Body of pancreas (tissue), 4 donors: ENCODE results near the gene LEFTY1. TPM values are rescaled to one million over a fixed set of nuclear protein-coding genes. Genes with fewer than 3 reads are reported as not detected.

Experiments used
- ATAC-seq: fragments of 150-250 bp; one replicate; pipeline ENCODE4 v1.9.1; 2016
- DNase-seq, 4 donors: peaks; one replicate each; pipeline ENCODE4 v3.0.0-alpha.2; 2019
- H3K27ac ChIP-seq, 4 donors: fragments of 200-600 bp; sonication (generic); 1 replicate in 3 of 4; 2 replicates in 1 of 4; pipeline versions ENCODE4 v1.5.1 to v1.6.1; 2016 to 2019; ENCODE audit warnings: mild to moderate bottlenecking in 1 of 4, mixed read lengths in 1 of 4, moderate library complexity in 1 of 4
- H3K27me3 ChIP-seq, 2 donors: fragments of 200-600 bp; sonication (generic); one replicate each; pipeline ENCODE4 v1.6.0; 2016; ENCODE audit warnings: mild to moderate bottlenecking in 1 of 2
- H3K36me3 ChIP-seq, 2 donors: fragments of 200-600 bp; sonication (generic); replicated peaks in 1 of 2; 2 replicates each; pipeline ENCODE4 v1.5.1; 2016; ENCODE audit warnings: low read depth in 2 of 2; ENCODE audit not compliant: insufficient read depth in 1 of 2
- H3K4me1 ChIP-seq: fragments of 200-600 bp; sonication (generic); one replicate; pipeline ENCODE4 v1.6.0; 2016
- H3K4me3 ChIP-seq, 2 donors: fragments of 200-600 bp; sonication (generic); 1 replicate in 1 of 2; 2 replicates in 1 of 2; pipeline ENCODE4 v1.5.1; 2016 to 2019
- H3K9me3 ChIP-seq, 3 donors: fragments of 200-600 bp; sonication (generic); 1 replicate in 2 of 3; 2 replicates in 1 of 3; pipeline ENCODE4 v1.5.1; 2016
- CTCF ChIP-seq, 7 experiments: fragments of 450-650 bp in 4 of 7; fragments of 200-600 bp in 3 of 7; sonication (generic) in 3 of 7; IDR thresholded peaks; one replicate each; pipeline ENCODE4 v1.5.1; 2016 to 2019; ENCODE audit warnings: antibody characterized with exemption in 7 of 7
- POLR2A ChIP-seq, 3 donors: fragments of 450-650 bp; IDR thresholded peaks; one replicate each; pipeline ENCODE4 v1.6.1; 2016; ENCODE audit warnings: antibody characterized with exemption in 3 of 3, mild to moderate bottlenecking in 2 of 3
- WGBS, 2 donors: methylation state at CpG; one replicate each; pipeline ENCODE4 v1.1.5; 2017; 5-methylcytosine and 5-hydroxymethylcytosine counted together
- intact Hi-C: fragments of 100-400 bp; cut with DNase I; formaldehyde crosslinking; loops from one replicate; pipeline ENCODE4 v1.15.1; 2023
- total RNA-seq, 2 donors: library from RNA; depleted of rRNA; stranded (reverse); fragments of >200 nt; gene quantifications; one replicate each; pipeline ENCODE4 v1.1.0, GENCODE V29; 2016

Gene LEFTY1
- total RNA-seq, 2 donors from 2014 or later: 138 to 153 TPM

DNA sequence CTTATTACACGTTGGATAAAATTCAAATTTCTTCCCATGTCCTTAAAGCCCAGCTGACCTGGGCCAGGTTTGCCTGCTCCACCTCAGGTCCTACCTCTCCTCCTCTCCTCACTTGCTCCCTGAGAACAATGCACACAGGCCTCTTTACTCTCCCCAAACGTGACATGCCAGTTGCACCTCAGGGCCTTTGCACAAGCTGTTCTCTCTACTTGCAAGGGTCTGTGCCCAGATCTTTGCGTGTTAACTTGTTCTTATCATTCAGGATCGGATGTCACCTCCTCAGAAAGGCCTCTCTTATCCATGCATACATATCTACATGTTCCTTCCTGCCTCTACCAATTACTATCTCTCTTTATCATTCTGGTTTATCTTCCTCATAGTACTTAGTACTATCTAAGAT is 14.7 kb upstream of the LEFTY1 start:
- no peaks in the 10 kb centered on the region for H3K36me3 ChIP-seq
- no peaks in the 10 kb centered on the region for H3K27me3 ChIP-seq
- H3K27ac ChIP-seq: no peak overlapping the region
- ATAC-seq (no peak), DNase-seq (no peak)
- intact Hi-C loops: no loop called here
- no peaks in the 10 kb centered on the region for H3K9me3 ChIP-seq
- 85 to 89% methylated on average over 4 of the region's 4 CpGs for WGBS, 2 donors
- TF ChIP-seq CTCF (IDR thresholded peaks at IDR 0.05): no peak
- TF ChIP-seq POLR2A (IDR thresholded peaks at IDR 0.05): no peak
- H3K4me1 ChIP-seq: no peaks in the 10 kb centered on the region
- no peak overlapping the region for H3K4me3 ChIP-seq

- intact Hi-C loops: no loop called here
- no peaks in the 10 kb centered on the region for H3K9me3 ChIP-seq
- no peak overlapping the region for H3K4me3 ChIP-seq
- TF ChIP-seq POLR2A (IDR thresholded peaks at IDR 0.05) (no peak), CTCF (IDR thresholded peaks at IDR 0.05) (no peak)
- H3K36me3 ChIP-seq: no peaks in the 10 kb centered on the region
- DNase-seq (no peak), ATAC-seq (no peak)
- H3K4me1 ChIP-seq: peaks cover 26% of the 10 kb centered on the region
- 69 to 79% methylated on average over 3 to 4 of the region's 4 CpGs for WGBS, 2 donors
- H3K27ac ChIP-seq: no peak overlapping the region
- H3K27me3 ChIP-seq: no peaks in the 10 kb centered on the region
These were observed 10.3 kb upstream of the LEFTY1 start for GRCh38 chr1:225899044-225899925.

GRCh38 chr1:225897595-225898514 is 8.9 kb upstream of the LEFTY1 start:
- Histone ChIP-seq H3K36me3 (no peaks in the 10 kb centered on the region), H3K4me1 (peaks cover 28% of the 10 kb centered on the region), H3K27ac (peak overlapping the region; percentile 78 to 84 (median 82)), H3K9me3 (no peaks in the 10 kb centered on the region), H3K4me3 (no peak overlapping the region), H3K27me3 (no peaks in the 10 kb centered on the region)
- no peak for TF ChIP-seq CTCF (IDR thresholded peaks at IDR 0.05)
- TF ChIP-seq POLR2A (IDR thresholded peaks at IDR 0.05): no peak
- 86 to 88% methylated on average over 19 of the region's 19 CpGs for WGBS, 2 donors
- DNase-seq: no peak
- intact Hi-C loops: no loop called here
- no peak for ATAC-seq

DNA sequence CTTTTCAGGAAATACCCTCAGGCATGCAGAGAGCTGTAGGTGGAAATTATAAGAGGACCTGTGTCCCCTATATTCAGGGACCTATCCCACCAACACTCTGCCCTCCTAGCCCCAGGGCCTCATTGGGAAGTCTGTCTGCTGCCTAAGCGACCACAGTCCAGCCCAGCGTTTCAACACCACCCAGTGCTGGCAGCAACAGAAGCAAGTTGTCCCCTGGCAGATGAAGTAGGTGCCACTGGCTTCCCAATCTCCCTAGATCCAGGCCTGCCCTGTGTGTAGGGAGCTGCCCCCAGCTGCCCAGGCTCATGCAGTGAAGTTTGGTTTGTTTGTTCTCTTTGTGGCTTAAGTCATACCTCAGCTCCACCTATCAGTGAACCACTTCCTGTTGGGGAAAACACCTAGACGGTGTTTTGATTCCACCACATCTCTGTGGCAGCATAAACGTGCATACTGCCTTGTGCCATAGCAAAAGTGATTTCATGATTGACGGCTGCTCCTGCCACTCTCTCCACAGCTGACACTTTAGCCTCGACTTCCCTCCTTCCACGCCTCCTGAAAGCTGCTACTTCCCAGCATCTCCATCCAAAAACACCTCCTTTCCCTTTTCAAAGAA is 8.1 kb upstream of the LEFTY1 start:
- TF ChIP-seq CTCF (IDR thresholded peaks at IDR 0.05) (no peak), POLR2A (IDR thresholded peaks at IDR 0.05) (peak; percentile 35 to 77 (median 73))
- H3K4me3 ChIP-seq: no peak overlapping the region
- H3K27ac ChIP-seq: peak overlapping the region; percentile 78 to 84 (median 82)
- H3K9me3 ChIP-seq: no peaks in the 10 kb centered on the region
- no peaks in the 10 kb centered on the region for H3K36me3 ChIP-seq
- ATAC-seq (peak; percentile 98), DNase-seq (peak; percentile 61 to 85 (median 74))
- 33 to 35% methylated on average over 7 of the region's 7 CpGs for WGBS, 2 donors
- H3K27me3 ChIP-seq: no peaks in the 10 kb centered on the region
- H3K4me1 ChIP-seq: peaks cover 33% of the 10 kb centered on the region
- intact Hi-C loops: no loop called here
